Activated T-cell treated with anti-CD3 and anti-CD28 coated beads, Interleukin-2, amount 50 U/mL, for 24 hours (primary cell): ENCODE results near the gene CCDC152.
"Not testable (repeated sequence)": the region's sequence is repeated elsewhere in the genome, so short reads cannot be mapped to it uniquely, and the experiment has no call there.

Experiments
- DNase-seq: peaks from one replicate; pipeline ENCODE4 v3.0.0-alpha.2; 2020
- H3K27ac Mint-ChIP-seq: 2 replicates; pipeline ENCODE4 v1.8.0; 2020; ENCODE audit warnings: mild to moderate bottlenecking, mixed read lengths
- H3K27me3 Mint-ChIP-seq: 2 replicates; pipeline ENCODE4 v1.8.0; 2020; ENCODE audit warnings: mixed read lengths
- H3K36me3 Mint-ChIP-seq: 2 replicates; pipeline ENCODE4 v1.8.0; 2020; ENCODE audit warnings: low read depth, mixed read lengths
- H3K4me1 Mint-ChIP-seq: 2 replicates; pipeline ENCODE4 v1.8.0; 2020; ENCODE audit warnings: low read depth, mixed read lengths
- H3K4me3 Mint-ChIP-seq: 2 replicates; pipeline ENCODE4 v1.8.0; 2020; ENCODE audit warnings: mild to moderate bottlenecking, moderate library complexity, mixed read lengths
- H3K9me3 Mint-ChIP-seq: 2 replicates; pipeline ENCODE4 v1.8.0; 2020; ENCODE audit warnings: mixed read lengths

Gene CCDC152

DNA sequence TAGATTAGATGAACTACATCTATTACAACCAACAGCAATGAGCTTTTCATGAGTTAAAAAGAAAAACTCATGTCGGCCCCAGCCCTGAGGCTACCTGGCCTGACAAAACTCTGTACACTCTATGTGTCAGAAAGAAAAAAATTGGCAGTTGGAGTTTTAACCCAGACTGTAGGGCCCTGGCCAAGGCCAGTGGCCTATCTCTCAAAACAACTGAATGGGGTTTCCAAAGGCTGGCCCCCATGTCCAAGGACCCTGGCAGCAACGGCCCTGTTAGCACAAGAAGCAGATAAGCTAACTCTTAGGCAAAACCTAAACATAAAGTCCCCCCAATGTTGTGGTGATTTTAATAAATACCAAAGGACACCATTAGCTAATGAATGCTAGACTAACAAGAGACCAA, 59.9 kb downstream of the CCDC152 start:
- not testable (repeated sequence) for H3K36me3 Mint-ChIP-seq, H3K9me3 Mint-ChIP-seq, H3K4me3 Mint-ChIP-seq, H3K27ac Mint-ChIP-seq, H3K4me1 Mint-ChIP-seq, DNase-seq, H3K27me3 Mint-ChIP-seq

DNA sequence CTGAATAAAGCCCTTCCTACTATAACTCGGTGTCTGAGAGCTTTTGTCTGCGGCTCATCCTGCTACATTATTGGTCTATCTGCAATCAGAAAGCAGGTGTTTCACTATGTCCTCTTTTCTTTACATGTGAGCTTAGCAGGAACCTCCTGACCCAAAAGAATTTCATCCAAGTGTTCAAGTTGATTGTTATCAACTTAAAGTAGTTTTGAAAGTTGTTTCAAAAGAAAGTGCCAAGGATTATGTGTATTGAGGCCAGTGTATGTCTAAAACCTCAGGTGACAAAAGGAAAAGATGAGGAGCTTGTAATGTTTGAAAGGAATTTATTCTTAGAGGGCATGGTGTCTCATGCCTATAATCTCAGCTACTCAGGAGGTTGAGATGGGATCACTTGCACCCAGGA, 63.1 kb downstream of the CCDC152 start:
- Mint-ChIP-seq H3K36me3 (no peaks in the 10 kb centered on the region), H3K4me3 (no peak overlapping the region), H3K27ac (no peak overlapping the region), H3K27me3 (no peaks in the 10 kb centered on the region), H3K4me1 (no peaks in the 10 kb centered on the region), H3K9me3 (no peaks in the 10 kb centered on the region)
- DNase-seq: no peak

DNA sequence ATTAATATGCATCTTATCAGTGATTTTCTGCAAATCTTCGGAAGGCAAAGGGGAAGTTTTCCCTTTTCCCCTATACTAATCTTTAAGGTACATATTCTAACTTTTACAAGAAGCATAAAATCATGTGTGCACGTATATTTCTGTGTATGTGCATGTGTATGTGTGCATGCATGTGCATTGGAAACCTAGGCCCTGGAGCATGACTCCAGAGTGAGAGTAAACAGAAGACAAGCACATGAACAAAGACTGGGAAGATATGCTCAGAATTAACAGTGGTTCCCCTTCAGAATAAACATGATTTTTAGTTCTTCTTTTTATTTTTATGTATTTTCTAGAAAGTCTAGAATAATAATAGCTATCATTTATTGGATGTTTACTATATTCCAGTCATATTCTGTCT, 65.9 kb downstream of the CCDC152 start:
- Mint-ChIP-seq H3K4me3 (no peak overlapping the region), H3K27ac (no peak overlapping the region), H3K27me3 (no peaks in the 10 kb centered on the region), H3K36me3 (no peaks in the 10 kb centered on the region), H3K4me1 (no peaks in the 10 kb centered on the region), H3K9me3 (no peaks in the 10 kb centered on the region)
- no peak for DNase-seq

DNA sequence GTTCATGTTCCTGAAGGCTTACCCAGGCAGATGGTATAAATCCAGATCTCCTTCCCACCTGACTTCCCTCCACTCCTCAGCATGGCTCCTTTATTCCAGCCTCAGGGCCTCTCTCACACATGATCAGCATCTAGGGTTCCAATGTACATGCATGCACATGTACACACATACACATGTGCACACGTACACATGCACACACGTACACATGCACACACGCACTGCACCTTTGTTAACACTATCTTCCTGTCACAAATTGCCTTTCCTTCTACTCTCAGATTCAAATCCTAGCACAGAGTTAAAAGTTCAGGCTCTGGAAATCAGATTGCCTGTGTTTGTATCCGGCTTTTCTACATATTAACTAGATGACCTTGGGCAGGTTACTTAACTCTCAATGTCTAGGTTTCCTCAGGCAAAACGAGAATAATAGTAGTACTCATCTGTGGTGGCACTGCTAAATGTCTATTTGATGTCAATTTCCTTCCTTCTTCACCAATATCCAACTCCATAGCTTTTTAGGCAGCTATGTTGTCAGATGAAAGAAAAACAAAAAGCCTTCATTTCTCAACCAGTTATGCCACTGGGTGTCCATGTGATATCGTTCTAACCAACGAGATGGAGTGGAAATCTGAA, 67.8 kb downstream of the CCDC152 start:
- H3K4me3 Mint-ChIP-seq: no peak overlapping the region
- no peaks in the 10 kb centered on the region for H3K36me3 Mint-ChIP-seq
- no peak for DNase-seq
- no peaks in the 10 kb centered on the region for H3K4me1 Mint-ChIP-seq
- peaks cover 6% of the 10 kb centered on the region for H3K27me3 Mint-ChIP-seq
- no peak overlapping the region for H3K27ac Mint-ChIP-seq
- H3K9me3 Mint-ChIP-seq: no peaks in the 10 kb centered on the region

DNA sequence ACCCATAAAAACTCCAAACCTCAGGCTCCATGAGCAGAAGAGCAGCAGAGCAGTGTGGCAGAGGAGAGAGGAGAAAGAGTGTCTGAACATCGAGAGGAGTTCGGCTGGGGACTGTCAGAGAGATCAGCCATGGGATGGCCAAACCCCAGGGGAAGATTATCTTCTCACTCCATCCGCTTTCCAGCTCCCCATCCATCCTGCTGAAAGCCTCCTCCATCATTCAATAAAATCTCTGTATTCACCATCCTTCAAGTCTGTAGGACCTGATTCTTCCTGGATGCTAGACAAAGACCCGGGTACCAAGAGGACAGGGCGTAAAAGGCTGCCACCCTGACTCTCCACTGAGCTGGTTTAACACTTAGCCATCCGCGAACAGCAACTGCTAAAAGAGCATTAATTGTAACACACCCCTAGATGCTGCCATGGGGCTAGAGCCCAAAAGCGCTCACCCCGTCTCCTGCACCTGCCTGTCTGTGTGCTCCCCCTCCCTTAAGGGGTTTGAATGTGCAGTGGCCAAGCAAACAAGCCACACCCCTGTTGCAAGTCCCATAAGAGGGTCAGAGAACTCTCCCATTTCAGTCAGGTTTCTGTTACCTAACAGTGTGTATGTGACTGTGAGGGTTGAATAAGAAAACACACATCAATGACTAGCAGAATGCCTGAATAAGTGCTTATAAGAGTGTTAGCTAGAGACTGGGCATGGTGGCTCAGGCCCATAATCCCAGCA, 69.0 kb downstream of the CCDC152 start:
- no peak for DNase-seq
- peaks cover 6% of the 10 kb centered on the region for H3K27me3 Mint-ChIP-seq
- no peaks in the 10 kb centered on the region for H3K4me1 Mint-ChIP-seq
- no peak overlapping the region for H3K4me3 Mint-ChIP-seq
- no peaks in the 10 kb centered on the region for H3K36me3 Mint-ChIP-seq
- H3K9me3 Mint-ChIP-seq: no peaks in the 10 kb centered on the region
- H3K27ac Mint-ChIP-seq: no peak overlapping the region

DNA sequence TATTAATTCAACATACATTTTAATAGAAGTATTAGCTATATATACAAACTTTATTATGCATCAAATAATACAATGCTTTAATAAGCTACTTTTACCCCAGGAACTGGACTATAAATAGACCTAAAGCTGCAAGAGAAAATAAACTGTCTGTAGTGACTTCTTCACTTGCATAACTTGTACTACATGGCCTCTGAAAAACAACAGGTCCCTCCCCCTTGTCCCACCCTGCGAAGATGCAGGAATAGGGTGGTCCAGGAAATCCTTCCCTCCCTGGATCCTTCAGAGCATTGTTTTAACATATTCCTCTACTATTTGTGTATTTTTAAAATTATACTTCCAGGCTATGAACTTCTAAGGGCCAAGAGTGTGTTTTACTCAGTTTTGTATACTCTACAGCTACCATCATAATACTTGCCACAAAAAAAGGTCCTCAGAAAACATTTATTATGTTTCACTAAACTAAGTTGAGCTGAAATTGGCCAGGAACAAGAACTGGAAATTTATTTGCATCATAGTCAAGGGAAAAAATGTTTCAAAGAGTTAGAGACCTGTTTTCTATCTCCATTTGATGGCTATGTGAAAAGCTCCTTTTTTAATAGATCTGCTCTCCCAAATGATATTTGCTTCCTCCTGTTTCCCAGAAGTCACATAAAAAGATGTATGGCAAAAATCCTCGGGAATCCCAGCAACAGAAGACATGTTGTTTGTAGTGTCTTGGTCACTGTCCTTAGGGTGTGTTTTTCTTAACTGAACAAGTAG, 70.3 kb downstream of the CCDC152 start:
- Mint-ChIP-seq H3K4me1 (no peaks in the 10 kb centered on the region), H3K36me3 (no peaks in the 10 kb centered on the region), H3K4me3 (no peak overlapping the region), H3K27ac (no peak overlapping the region), H3K27me3 (peaks cover 9% of the 10 kb centered on the region), H3K9me3 (no peaks in the 10 kb centered on the region)
- DNase-seq: no peak

DNA sequence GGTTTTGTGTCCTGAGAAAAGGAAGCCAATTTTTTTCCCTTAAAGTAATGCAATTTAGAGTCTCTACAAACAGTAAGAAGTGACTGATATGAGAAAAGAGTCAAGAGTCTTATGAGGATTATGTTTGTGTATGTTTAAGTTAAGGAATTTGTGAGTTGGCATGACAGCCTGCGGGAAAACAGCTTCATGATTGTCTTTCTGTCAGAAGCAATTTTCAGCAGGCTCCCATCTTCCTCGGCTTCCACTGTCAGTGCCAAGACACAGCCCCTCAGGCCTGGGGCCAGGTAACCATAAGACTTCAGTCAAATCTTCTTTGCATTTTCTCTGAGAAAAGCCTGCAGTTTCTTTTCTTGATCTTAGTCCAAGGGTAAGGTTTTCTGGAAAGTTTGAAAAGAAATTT, 72.1 kb downstream of the CCDC152 start:
- Mint-ChIP-seq H3K9me3 (no peaks in the 10 kb centered on the region), H3K4me1 (no peaks in the 10 kb centered on the region), H3K27ac (no peak overlapping the region), H3K4me3 (no peak overlapping the region), H3K36me3 (no peaks in the 10 kb centered on the region), H3K27me3 (peaks cover 9% of the 10 kb centered on the region)
- no peak for DNase-seq

DNA sequence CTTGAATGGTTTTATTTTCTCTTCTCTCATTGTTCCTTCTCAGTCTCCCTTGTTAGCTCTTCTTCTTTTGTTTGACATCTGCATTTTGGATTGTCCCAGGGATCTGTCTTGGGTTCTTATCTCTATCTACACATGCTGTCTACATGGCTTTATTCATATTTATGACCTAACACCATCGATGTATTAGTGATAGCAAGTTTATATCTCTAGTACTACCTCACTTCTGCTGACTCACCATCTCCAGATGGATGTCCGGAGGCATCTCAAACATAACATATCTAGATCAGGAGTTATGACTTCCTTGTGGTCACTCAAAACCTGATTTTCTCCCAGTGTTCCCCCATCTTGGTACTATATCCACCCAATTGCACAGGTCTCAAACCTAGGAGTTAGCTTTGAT, 74.3 kb downstream of the CCDC152 start:
- no peak for DNase-seq
- Mint-ChIP-seq H3K4me3 (no peak overlapping the region), H3K27me3 (peaks cover 9% of the 10 kb centered on the region), H3K36me3 (no peaks in the 10 kb centered on the region), H3K27ac (no peak overlapping the region), H3K4me1 (no peaks in the 10 kb centered on the region), H3K9me3 (no peaks in the 10 kb centered on the region)

DNA sequence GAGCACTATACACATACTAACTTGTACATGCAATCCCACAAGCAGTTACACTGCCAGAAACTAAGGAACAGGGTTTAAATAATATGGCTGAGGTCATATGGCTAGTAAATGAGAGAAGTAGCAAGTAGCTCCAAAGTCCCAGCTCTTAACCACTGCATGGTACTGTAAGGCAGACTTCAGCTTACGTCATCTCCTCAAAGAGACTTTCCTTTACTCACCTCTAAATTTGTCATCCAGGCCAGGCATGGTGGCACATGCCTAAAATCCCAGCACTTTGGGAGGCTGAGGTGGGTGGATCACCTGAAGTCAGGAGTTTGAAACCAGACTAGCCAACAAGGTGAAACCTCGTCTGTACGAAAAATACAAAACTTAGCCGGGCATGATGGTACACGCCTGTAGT, 75.4 kb downstream of the CCDC152 start:
- no peaks in the 10 kb centered on the region for H3K4me1 Mint-ChIP-seq
- no peak overlapping the region for H3K4me3 Mint-ChIP-seq
- DNase-seq: no peak
- H3K27me3 Mint-ChIP-seq: peaks cover 9% of the 10 kb centered on the region
- no peaks in the 10 kb centered on the region for H3K36me3 Mint-ChIP-seq
- no peaks in the 10 kb centered on the region for H3K9me3 Mint-ChIP-seq
- no peak overlapping the region for H3K27ac Mint-ChIP-seq

DNA sequence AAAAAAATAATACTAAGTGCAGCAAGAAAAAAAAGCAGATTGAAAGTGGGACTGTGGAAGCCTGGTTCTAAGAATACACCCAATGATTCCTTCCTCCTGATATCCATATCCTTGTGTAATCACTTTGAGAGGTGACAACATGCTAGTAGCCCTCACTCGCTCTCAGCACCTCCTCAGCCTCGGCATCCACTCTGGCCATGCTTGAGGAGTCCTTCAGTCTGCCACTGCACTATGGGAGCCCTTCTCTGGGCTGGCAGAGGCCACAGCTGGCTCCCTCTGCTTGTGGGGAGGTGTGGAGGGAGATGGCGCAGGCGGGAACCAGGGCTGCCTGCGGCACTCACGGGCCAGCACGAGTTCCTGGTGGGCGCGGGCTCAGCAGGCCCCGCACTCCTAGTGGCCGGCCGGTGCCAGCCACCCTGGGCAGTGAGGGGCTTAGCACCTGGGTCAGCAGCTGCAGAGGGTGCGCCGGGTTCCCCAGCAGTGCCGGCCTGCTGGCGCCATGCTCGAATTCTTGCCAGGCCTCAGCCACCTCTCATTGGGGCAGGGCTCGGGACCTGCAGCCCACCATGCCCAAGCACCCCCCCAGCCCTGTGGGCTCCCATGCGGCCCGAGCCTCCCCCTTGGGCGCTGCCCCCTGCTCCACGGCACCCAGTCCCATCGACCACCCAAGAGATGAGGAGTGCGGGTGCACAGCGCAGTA, 79.6 kb downstream of the CCDC152 start:
- H3K36me3 Mint-ChIP-seq: no peaks in the 10 kb centered on the region

DNA sequence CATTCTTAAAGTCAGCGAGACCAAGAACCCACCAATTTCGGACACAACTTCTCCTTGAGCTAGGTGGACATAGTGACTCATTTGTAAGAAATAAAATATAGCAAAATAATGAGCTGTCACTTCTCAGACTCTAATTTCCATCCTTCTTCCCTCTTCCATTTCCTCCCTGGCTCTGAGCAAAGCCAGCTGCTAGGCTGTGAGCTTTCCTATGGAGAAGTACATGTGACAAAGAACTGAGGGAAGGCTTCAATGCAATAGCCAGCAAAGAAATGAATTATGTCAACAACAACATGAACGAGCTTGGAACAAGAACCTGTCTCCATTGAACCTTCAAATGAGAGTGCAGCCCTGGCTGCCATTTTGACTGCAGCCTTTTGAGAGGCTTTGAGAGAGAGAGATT, 81.0 kb downstream of the CCDC152 start:
- no peaks in the 10 kb centered on the region for H3K4me1 Mint-ChIP-seq
- H3K27me3 Mint-ChIP-seq: peaks cover 6% of the 10 kb centered on the region
- no peaks in the 10 kb centered on the region for H3K9me3 Mint-ChIP-seq
- H3K27ac Mint-ChIP-seq: no peak overlapping the region
- H3K4me3 Mint-ChIP-seq: no peak overlapping the region
- no peak for DNase-seq
- H3K36me3 Mint-ChIP-seq: no peaks in the 10 kb centered on the region

More for the DNA sequence above, 79.6 kb downstream of the CCDC152 start:
- Mint-ChIP-seq H3K27me3 (peaks cover 5% of the 10 kb centered on the region), H3K4me3 (no peak overlapping the region), H3K9me3 (no peaks in the 10 kb centered on the region), H3K27ac (no peak overlapping the region), H3K4me1 (no peaks in the 10 kb centered on the region)
- DNase-seq: no peak

DNA sequence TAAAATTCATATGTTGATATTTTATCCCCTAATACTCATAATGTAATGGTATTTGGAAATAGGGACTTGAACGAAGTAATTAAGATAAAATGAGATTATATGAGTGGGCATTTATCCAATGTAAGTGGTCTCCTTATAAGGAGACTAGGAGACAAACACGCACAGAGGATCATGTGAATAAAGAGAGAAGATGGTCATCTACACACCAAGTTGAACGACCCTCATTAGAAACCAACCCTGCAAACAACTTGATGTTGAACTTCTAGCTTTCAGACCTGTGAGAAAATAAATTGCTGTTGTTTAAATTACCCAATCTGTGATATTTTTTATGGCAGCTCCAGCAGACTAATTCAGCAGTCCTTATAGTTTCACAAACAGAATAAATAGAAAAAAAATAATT, 82.6 kb downstream of the CCDC152 start:
- H3K4me3 Mint-ChIP-seq: no peak overlapping the region
- H3K9me3 Mint-ChIP-seq: no peaks in the 10 kb centered on the region
- H3K27ac Mint-ChIP-seq: no peak overlapping the region
- DNase-seq: no peak
- H3K27me3 Mint-ChIP-seq: peaks cover 11% of the 10 kb centered on the region
- H3K36me3 Mint-ChIP-seq: no peaks in the 10 kb centered on the region
- no peaks in the 10 kb centered on the region for H3K4me1 Mint-ChIP-seq

DNA sequence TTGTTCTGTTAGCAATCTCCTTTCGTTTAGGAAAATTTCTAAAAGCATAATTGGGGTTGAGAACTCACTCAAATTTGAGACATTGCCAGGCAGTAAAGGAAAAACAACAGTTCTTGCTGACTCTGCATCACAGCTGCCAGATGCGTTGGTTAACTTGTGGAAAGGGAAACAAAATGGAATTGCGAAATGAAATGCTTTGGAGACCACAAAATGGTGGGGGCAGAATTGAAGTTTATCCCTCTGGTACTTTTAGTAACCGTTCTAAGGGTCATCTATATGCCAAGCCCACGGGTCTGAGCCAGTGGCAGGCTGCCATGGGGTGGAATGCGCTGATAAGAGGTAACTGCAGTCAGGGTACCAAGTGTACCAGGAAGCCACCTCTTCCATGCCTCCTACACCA, 83.7 kb downstream of the CCDC152 start:
- H3K27me3 Mint-ChIP-seq: peaks cover 11% of the 10 kb centered on the region
- no peak for DNase-seq
- no peak overlapping the region for H3K27ac Mint-ChIP-seq

DNA sequence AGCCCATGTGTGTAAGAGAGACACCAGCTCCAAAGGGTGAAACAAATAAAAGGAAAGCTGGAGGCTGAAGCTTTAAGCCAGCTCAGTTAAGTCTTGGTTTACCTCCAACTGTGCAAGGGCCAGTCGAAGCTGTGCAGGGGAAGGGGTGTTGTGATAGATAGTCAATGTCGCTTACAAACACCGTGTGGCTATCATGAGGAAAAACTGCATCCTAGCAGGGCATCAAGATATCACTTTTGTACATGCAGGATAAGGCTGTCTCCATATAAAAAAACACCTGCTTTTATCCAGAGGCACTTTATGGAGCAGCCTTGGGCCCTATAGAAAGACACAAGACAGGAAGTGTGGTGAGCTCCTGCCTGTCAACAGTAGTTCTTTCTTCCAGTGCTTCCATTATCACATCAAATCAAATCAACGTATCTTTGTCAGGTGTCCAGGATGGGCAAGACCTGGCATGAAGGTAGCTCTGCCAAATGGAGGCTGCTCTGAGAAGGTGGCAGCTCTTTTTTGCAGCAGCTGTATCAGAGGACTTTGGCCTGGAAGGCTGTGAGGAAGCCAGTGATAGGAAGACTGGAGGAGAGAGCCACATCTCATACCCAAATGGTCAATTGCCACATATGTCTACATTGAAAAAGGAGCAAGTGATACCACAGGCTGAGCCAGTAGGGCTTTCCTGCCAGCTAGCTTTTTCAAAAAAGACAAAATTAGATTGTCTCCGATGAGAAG, 84.4 kb downstream of the CCDC152 start:
- DNase-seq: no peak
- H3K36me3 Mint-ChIP-seq: no peaks in the 10 kb centered on the region
- H3K4me1 Mint-ChIP-seq: no peaks in the 10 kb centered on the region
- no peaks in the 10 kb centered on the region for H3K9me3 Mint-ChIP-seq
- H3K27me3 Mint-ChIP-seq: peaks cover 11% of the 10 kb centered on the region
- H3K4me3 Mint-ChIP-seq: no peak overlapping the region
- H3K27ac Mint-ChIP-seq: no peak overlapping the region

More for the DNA sequence above, 83.7 kb downstream of the CCDC152 start:
- Mint-ChIP-seq H3K4me3 (no peak overlapping the region), H3K9me3 (no peaks in the 10 kb centered on the region), H3K4me1 (no peaks in the 10 kb centered on the region), H3K36me3 (no peaks in the 10 kb centered on the region)
